WTC11 (cell line): ENCODE measurements around the gene AJM1. TPM values are rescaled to one million over a fixed set of nuclear protein-coding genes. Genes with fewer than 3 reads are reported as not detected.
A peak's percentile ranks its signal among the peaks of the same experiment; 100 is the strongest.

ENCODE experiments used
- ATAC-seq: fragments of 200-7000 bp; cut with Tn5 transposase; 2 replicates; pipeline ENCODE4 v1.10.0; 2021; ENCODE audit warnings: mild to moderate bottlenecking, moderate library complexity
- CTCF ChIA-PET: fragments of 300-600 bp; sonication (Branson Sonifier 250); formaldehyde crosslinking; loops from one replicate; lab custom pipeline; 2021; ENCODE audit warnings: antibody characterized with exemption; lab: Charles Lee
- POLR2A ChIA-PET: fragments of 350-600 bp; sonication (Branson Sonifier 250); formaldehyde crosslinking; loops from one replicate; lab custom pipeline; 2021; ENCODE audit warnings: antibody characterized with exemption; lab: Charles Lee
- DNase-seq: peaks from one replicate; pipeline ENCODE4 v3.0.0; 2021; ENCODE audit warnings: low spot score
- H3K27ac Mint-ChIP-seq: 2 replicates; pipeline ENCODE4 v1.8.0; 2021; ENCODE audit warnings: mixed read lengths
- H3K27me3 Mint-ChIP-seq: 2 replicates; pipeline ENCODE4 v1.8.0; 2021; ENCODE audit warnings: low read depth, mild to moderate bottlenecking, moderate library complexity, mixed read lengths
- H3K36me3 Mint-ChIP-seq: 2 replicates; pipeline ENCODE4 v1.8.0; 2021; ENCODE audit warnings: mixed read lengths
- H3K4me1 Mint-ChIP-seq: 2 replicates; pipeline ENCODE4 v1.8.0; 2022; ENCODE audit warnings: mixed read lengths
- H3K4me3 Mint-ChIP-seq: 2 replicates; pipeline ENCODE4 v1.8.0; 2021; ENCODE audit warnings: mild to moderate bottlenecking, moderate library complexity, mixed read lengths
- H3K9me3 Mint-ChIP-seq: 2 replicates; pipeline ENCODE4 v1.8.0; 2021; ENCODE audit warnings: mixed read lengths
- ARID4B ChIP-seq: sonication (generic); formaldehyde crosslinking; IDR thresholded peaks from 2 replicates; pipeline ENCODE4 v1.8.0; 2023; ENCODE audit warnings: missing genetic modification reagents, mild to moderate bottlenecking, borderline replicate concordance
- ESRRA ChIP-seq: sonication (generic); formaldehyde crosslinking; IDR thresholded peaks from 2 replicates; pipeline ENCODE4 v1.8.1; 2022; ENCODE audit warnings: mild to moderate bottlenecking, missing genetic modification reagents, borderline replicate concordance
- FOXJ3 ChIP-seq: sonication (generic); formaldehyde crosslinking; IDR thresholded peaks from 2 replicates; pipeline ENCODE4 v1.9.0; 2021; ENCODE audit warnings: missing genetic modification reagents, mild to moderate bottlenecking, borderline replicate concordance
- FOXP1 ChIP-seq: sonication (generic); formaldehyde crosslinking; IDR thresholded peaks from 2 replicates; pipeline ENCODE4 v1.8.0; 2022; ENCODE audit warnings: missing genetic modification reagents, mild to moderate bottlenecking, moderate library complexity, borderline replicate concordance
- HMGA2 ChIP-seq: fragments of 250-450 bp; sonication (Bioruptor Pico); IDR thresholded peaks from 2 replicates; pipeline ENCODE4 v1.4.0; 2021; ENCODE audit warnings: mild to moderate bottlenecking, moderate library complexity
- IRF1 ChIP-seq: sonication (generic); formaldehyde crosslinking; IDR thresholded peaks from 2 replicates; pipeline ENCODE4 v1.8.0; 2023; ENCODE audit warnings: missing genetic modification reagents
- JUN ChIP-seq: sonication (generic); formaldehyde crosslinking; IDR thresholded peaks from 2 replicates; pipeline ENCODE4 v1.8.0; 2023; ENCODE audit warnings: mild to moderate bottlenecking, missing genetic modification reagents
- RORB ChIP-seq: fragments of 250-450 bp; sonication (Bioruptor Pico); IDR thresholded peaks from 2 replicates; pipeline ENCODE4 v1.9.0; 2021; ENCODE audit warnings: mild to moderate bottlenecking
- ZBTB43 ChIP-seq: sonication (generic); formaldehyde crosslinking; IDR thresholded peaks from 2 replicates; pipeline ENCODE4 v1.8.1; 2023; ENCODE audit warnings: mild to moderate bottlenecking, missing genetic modification reagents
- ZNF121 ChIP-seq: sonication (generic); formaldehyde crosslinking; IDR thresholded peaks from 2 replicates; pipeline ENCODE4 v1.8.0; 2023; ENCODE audit warnings: missing genetic modification reagents
- ZNF138 ChIP-seq: sonication (generic); formaldehyde crosslinking; conservative IDR thresholded peaks from 2 replicates; pipeline ENCODE4 v1.8.1; 2022; ENCODE audit warnings: mild to moderate bottlenecking, moderate library complexity, missing genetic modification reagents
- ZNF396 ChIP-seq: fragments of 250-450 bp; sonication (Bioruptor Pico); IDR thresholded peaks from 2 replicates; pipeline ENCODE4 v1.8.0; 2021; ENCODE audit warnings: mild to moderate bottlenecking, moderate library complexity, borderline replicate concordance
- total RNA-seq: library from RNA; stranded (reverse); gene quantifications from 3 replicates; pipeline ENCODE4 v1.2.3, GENCODE V29; 2021
- TF ChIP-seq, protein P1 (sequence below): sonication (generic); formaldehyde crosslinking; IDR thresholded peaks from 2 replicates; pipeline ENCODE4 v1.8.1; 2022; ENCODE audit warnings: mild to moderate bottlenecking, missing genetic modification reagents, moderate library complexity, borderline replicate concordance
- TF ChIP-seq, protein P2 (sequence below): sonication (generic); formaldehyde crosslinking; IDR thresholded peaks from 2 replicates; pipeline ENCODE4 v1.8.1; 2022; ENCODE audit warnings: missing genetic modification reagents, borderline replicate concordance
- TF ChIP-seq, protein P3 (sequence below): sonication (generic); formaldehyde crosslinking; IDR thresholded peaks from 2 replicates; pipeline ENCODE4 v1.8.0; 2022; ENCODE audit warnings: missing genetic modification reagents

Gene AJM1
- total RNA-seq, 1 experiment from 2014 or later, result 1.6 TPM

- TF ChIP-seq, protein P1, sequence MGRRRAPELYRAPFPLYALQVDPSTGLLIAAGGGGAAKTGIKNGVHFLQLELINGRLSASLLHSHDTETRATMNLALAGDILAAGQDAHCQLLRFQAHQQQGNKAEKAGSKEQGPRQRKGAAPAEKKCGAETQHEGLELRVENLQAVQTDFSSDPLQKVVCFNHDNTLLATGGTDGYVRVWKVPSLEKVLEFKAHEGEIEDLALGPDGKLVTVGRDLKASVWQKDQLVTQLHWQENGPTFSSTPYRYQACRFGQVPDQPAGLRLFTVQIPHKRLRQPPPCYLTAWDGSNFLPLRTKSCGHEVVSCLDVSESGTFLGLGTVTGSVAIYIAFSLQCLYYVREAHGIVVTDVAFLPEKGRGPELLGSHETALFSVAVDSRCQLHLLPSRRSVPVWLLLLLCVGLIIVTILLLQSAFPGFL (CRISPR knock-in tag), result no peak
- TF ChIP-seq ESRRA, result no peak
Measured at GRCh38 chr9:136794281-136794999, 47.8 kb upstream of the AJM1 start (continued).

- no peak overlapping the region for H3K27ac Mint-ChIP-seq
- CTCF ChIA-PET, result interaction anchor here (1.9 kb wide), 1 partner anchor 48 kb away, joined by 13 read pairs; the partner anchor contains the start of gene AJM1
- ATAC-seq, result no peak
Measured at GRCh38 chr9:136795000-136795348, 47.3 kb upstream of the AJM1 start.

DNA sequence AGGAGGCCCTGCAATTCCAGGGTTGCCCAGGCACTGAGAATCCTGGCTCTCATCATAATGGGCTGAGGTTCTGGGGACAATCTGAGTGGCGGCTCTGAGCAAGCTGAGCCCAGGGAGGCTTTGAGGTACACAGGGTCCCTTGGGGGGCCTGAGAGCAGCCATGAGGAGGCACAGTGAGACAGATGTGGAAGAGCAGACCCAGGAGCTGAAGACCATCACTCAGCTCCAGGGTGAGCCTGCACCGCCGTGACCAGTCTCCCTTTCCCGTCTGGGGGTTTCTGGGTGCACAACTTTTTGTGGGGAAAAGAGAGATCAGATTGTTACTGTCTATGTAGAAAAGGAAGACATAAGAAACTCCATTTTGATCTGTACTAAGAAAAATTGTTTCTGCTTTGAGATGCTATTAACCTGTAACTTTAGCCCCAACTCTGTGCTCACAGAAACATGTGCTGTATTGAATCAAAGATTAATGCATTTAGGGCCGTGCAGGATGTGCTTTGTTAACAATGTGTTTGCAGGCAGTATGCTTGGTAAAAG, 46.0 kb upstream of the AJM1 start, which contains the start of gene CCDC183:
Gene CCDC183, plus strand, starts transcription at position 101 of the 537 bp plus-strand sequence. Its CDS starts 60 bp downstream, at position 161.
- DNase-seq (no peak), ATAC-seq (no peak)
- CTCF ChIA-PET, result interaction anchor here (1.0 kb wide), 1 partner anchor 233 kb away, joined by 8 read pairs; the partner anchor contains the start of gene ABCA2
- Mint-ChIP-seq H3K36me3 (peaks cover 3% of the 10 kb centered on the region; the same call in 1 of the 2 replicates), H3K9me3 (no peaks in the 10 kb centered on the region), H3K27me3 (peaks cover 37% of the 10 kb centered on the region), H3K4me1 (peaks cover 27% of the 10 kb centered on the region), H3K4me3 (no peak within 1 kb of the TSS), H3K27ac (peak within 1 kb of the TSS; percentile 29)
- POLR2A ChIA-PET, result no interaction called here
- TF ChIP-seq ZNF121 (no peak), HMGA2 (CRISPR knock-in tag) (no peak), ZNF138 (CRISPR knock-in tag) (no peak), IRF1 (no peak), ZNF396 (no peak), FOXJ3 (no peak), ARID4B (CRISPR knock-in tag) (no peak), ZBTB43 (no peak), RORB (CRISPR knock-in tag) (no peak), FOXP1 (CRISPR knock-in tag) (no peak)
- TF ChIP-seq, protein P2, sequence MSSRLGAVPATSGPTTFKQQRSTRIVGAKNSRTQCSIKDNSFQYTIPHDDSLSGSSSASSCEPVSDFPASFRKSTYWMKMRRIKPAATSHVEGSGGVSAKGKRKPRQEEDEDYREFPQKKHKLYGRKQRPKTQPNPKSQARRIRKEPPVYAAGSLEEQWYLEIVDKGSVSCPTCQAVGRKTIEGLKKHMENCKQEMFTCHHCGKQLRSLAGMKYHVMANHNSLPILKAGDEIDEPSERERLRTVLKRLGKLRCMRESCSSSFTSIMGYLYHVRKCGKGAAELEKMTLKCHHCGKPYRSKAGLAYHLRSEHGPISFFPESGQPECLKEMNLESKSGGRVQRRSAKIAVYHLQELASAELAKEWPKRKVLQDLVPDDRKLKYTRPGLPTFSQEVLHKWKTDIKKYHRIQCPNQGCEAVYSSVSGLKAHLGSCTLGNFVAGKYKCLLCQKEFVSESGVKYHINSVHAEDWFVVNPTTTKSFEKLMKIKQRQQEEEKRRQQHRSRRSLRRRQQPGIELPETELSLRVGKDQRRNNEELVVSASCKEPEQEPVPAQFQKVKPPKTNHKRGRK (CRISPR knock-in tag), result no peak

More at GRCh38 chr9:136795000-136795348, 47.3 kb upstream of the AJM1 start:
- Mint-ChIP-seq H3K9me3 (no peaks in the 10 kb centered on the region), H3K36me3 (peaks cover 3% of the 10 kb centered on the region; the same call in 1 of the 2 replicates), H3K4me1 (peaks cover 27% of the 10 kb centered on the region), H3K4me3 (no peak overlapping the region), H3K27me3 (peaks cover 35% of the 10 kb centered on the region)
- POLR2A ChIA-PET, result no interaction called here
- DNase-seq, result no peak
- no peak for TF ChIP-seq JUN (CRISPR knock-in tag)
- TF ChIP-seq, protein P3, sequence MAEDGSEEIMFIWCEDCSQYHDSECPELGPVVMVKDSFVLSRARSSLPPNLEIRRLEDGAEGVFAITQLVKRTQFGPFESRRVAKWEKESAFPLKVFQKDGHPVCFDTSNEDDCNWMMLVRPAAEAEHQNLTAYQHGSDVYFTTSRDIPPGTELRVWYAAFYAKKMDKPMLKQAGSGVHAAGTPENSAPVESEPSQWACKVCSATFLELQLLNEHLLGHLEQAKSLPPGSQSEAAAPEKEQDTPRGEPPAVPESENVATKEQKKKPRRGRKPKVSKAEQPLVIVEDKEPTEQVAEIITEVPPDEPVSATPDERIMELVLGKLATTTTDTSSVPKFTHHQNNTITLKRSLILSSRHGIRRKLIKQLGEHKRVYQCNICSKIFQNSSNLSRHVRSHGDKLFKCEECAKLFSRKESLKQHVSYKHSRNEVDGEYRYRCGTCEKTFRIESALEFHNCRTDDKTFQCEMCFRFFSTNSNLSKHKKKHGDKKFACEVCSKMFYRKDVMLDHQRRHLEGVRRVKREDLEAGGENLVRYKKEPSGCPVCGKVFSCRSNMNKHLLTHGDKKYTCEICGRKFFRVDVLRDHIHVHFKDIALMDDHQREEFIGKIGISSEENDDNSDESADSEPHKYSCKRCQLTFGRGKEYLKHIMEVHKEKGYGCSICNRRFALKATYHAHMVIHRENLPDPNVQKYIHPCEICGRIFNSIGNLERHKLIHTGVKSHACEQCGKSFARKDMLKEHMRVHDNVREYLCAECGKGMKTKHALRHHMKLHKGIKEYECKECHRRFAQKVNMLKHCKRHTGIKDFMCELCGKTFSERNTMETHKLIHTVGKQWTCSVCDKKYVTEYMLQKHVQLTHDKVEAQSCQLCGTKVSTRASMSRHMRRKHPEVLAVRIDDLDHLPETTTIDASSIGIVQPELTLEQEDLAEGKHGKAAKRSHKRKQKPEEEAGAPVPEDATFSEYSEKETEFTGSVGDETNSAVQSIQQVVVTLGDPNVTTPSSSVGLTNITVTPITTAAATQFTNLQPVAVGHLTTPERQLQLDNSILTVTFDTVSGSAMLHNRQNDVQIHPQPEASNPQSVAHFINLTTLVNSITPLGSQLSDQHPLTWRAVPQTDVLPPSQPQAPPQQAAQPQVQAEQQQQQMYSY (CRISPR knock-in tag), result 0 out of 2 replicates have a peak, but pooled peaks have one; percentile 13
